HL-60 (cell line): Measurements from ENCODE around the gene DZIP1.

Experiments
- CTCF ChIP-seq: IDR thresholded peaks from one replicate; pipeline ENCODE4 v1.5.1; 2011; ENCODE audit warnings: low read length, control low read depth, inconsistent platforms; ENCODE audit not compliant: insufficient read depth
- POLR2AphosphoS5 ChIP-seq: IDR thresholded peaks from 2 replicates; pipeline ENCODE4 v1.6.1; 2012; ENCODE audit warnings: low read depth
- REST ChIP-seq: IDR thresholded peaks from 2 replicates; pipeline ENCODE4 v1.6.1; 2012; ENCODE audit warnings: low read depth; ENCODE audit not compliant: insufficient replicate concordance

- TF ChIP-seq CTCF (no peak), REST (no peak), POLR2AphosphoS5 (no peak)
These were observed 7.7 kb downstream of the DZIP1 start for GRCh38 chr13:95636853-95637252.
